ENCODE measurements around the gene MADD.
A peak's percentile ranks its signal among the peaks of the same experiment; 100 is the strongest.

The MADD gene

GRCh38 chr11:47360341-47360740 is 90.4 kb downstream of the MADD start:
- DNase-seq: no peak

- no peak for DNase-seq
Measured at GRCh38 chr11:47361419-47361818, 91.5 kb downstream of the MADD start.

GRCh38 chr11:47366020-47366490 is 96.1 kb downstream of the MADD start:
- DNase-seq: no peak

DNA sequence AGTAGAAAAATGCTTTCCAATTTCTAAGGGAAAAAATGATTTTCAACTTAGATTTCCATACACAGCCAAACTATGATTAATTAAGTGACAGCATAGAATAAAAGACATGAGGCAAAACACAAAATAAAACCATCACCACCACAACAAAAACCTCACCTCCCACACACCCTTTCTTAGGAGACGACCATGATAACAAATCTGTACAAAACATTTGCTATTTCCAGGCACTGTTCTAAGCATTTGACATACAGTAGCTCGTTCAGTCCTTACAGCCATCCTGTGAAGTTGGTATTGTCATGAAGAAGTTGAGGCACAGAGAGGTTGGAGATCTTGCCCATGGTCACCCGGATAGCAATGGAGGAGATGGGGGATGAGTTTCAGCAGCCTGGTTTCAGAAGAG is 99.7 kb downstream of the MADD start:
- DNase-seq: no peak

- no peak for DNase-seq
Measured at GRCh38 chr11:47372422-47372821, 102.5 kb downstream of the MADD start.

GRCh38 chr11:47373876-47374719 is 104.2 kb downstream of the MADD start:
- peak; percentile 23 for DNase-seq

- no peak for DNase-seq
Measured at GRCh38 chr11:47374720-47375019, 104.7 kb downstream of the MADD start.

DNA sequence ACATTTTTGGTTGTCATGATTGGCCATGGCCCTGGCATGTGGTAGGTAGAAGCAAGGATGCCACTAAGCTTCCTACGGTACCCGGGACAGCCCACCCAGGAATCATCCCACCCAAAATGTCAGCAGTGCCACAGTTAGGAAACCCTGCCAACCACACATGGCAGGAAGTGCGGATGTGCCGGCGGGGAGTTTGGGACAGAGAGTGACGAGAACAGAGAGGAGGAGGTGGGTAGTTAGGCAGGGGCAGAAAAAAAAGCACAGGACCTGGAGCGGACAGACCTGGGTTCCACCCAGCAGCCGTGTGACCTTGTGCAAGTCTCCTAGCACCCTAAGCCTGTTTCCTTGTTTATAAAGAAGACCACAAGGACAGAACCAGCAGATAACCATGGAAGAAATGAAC is 105.1 kb downstream of the MADD start:
- no peak for DNase-seq

DNA sequence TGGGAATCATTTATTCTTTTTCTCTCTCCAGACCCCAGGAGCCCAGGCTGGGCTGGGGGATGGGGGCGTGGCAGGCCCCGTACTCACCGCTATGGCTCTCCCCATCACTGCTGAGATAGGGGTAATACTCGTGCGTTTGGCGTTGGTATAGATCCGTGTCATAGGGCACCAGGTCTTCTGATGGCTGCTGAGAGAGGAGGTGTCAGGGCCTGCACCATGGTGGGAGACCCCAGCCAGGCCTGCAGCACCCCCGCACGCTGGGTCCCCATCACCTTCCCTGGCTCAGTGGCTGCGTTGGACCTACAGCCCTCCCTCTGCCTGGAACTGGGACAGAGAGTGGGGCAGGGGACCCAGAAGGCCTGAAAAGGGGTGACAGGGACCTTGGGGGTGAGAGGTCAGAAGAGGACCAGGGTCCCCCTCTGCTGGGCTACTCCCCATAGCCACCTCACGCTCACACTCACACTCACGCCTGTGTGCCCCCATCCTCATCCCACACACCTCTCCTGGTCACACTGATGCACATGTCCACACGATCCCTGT is 105.7 kb downstream of the MADD start:
- DNase-seq: no peak

DNA sequence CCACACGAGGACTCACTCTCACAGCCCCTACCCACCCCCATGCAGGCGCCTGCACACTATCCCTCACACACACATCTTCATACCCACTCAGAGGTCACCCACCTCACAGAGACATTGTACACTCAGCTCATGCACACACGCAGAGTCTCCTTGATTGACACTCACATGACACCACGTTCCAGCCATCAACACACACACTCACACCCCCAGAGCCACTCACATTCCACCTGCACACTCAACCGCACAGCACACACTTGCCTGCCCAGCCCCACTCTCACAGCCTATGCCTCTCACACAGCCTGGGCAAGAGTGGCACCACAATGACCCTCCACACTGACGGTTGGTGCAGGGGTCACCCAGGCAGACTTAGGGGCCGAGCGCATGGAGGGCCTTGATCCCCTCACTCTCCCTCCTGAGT is 106.2 kb downstream of the MADD start:
- DNase-seq: no peak

DNA sequence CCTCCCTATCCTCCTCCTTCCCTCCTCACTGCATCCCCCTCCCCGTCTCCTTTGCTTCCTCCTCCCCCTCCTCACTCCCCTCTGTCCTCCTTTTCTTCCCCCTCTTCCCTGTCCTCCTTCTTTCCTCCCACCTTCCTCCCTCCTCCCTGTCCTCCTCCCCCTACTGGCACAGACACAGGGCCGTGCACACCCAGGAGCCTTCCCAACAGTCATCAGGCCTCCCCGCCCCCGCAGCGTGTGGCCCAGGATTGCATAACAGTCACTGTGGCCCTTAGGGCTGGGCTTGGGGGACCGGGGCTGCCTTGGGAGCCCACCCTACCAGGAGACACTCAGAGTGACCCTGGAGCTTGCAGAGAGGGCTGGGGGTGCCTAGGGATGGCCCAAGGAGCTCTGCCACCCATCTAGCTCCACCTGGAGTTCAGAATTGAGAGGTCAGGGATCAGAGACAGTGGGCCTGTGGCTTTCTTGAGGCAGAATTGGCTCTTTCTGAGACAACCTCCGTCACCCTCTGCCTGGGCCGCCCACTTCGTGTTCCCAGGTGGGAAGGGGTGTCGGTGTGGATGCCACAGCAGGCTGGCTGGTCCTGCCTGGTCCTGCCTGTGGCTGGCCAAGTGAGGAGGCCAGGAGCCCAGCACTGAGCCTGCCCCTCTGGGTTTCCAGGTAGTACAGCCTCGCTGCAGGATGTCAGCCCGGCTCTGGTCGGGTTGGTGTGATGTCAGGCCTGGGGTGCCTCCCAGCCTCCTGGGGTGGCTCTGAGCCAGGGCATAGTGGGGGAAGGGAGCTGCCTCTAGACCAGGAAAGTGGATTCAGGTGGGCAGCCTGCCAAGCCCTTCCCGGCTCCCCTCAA is 106.8 kb downstream of the MADD start:
- DNase-seq: no peak

- no peak for DNase-seq
Measured at GRCh38 chr11:47377571-47378009, 107.7 kb downstream of the MADD start.

DNA sequence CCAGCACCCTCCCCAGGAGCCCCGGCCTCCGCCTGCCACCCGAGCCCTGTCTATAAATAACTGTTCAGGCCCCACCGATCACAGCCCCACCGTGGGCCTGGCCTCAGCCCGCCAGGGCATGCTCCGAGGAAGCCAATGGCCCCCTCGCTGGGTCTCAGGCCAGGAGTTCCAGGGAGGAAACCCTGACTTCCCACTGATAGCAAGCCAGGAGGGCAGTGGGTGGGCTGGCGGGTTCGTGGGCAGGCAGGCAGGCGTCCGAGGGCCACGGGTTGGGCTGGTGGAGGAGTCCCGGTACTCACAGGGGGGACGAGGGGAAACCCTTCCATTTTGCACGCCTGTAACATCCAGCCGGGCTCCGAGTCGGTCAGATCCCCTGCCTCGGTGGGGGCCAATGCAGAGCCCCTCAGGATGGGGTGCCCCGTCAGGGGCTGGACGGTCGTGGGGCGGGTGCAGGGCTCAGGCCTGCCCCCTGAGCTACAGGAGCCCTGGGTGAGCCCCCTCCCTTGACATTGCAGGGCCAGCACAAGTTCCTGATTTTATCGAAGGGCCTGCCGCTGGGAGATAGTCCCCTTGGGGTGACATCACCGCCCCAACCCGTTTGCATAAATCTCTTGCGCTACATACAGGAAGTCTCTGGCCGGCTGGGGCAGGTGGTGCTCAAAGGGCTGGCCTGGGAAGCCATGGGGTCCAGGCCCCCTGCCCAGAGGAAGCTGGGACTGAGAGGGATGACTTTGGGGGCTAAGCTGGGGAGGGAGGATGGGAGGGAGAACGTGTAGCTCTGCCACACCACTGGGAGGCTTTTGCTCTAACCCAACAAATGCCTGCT is 108.3 kb downstream of the MADD start, which contains the start of gene SPI1:
SPI1 (minus strand) TSS at position 538 of the 826 bp plus-strand sequence; CDS start at position 344, 194 bp downstream.
- peak; percentile 70 for DNase-seq

GRCh38 chr11:47378836-47379170 is 108.9 kb downstream of the MADD start:
- DNase-seq: no peak

- DNase-seq: no peak
Measured at GRCh38 chr11:47379317-47379716, 109.4 kb downstream of the MADD start.
